MM.1S (cell line): Measurements from ENCODE around the gene ARHGAP12.

ENCODE experiments used
- EZH2 ChIP-seq: fragments of 300-600 bp; sonication (generic); optimal IDR thresholded peaks from 2 replicates; pipeline ENCODE3; 2017; ENCODE audit warnings: low read depth, mild to moderate bottlenecking, antibody characterized with exemption, low read length, mixed read lengths
- EZH2phosphoT487 ChIP-seq: fragments of 300-600 bp; sonication (generic); IDR thresholded peaks from 2 replicates; pipeline ENCODE4 v1.6.1; 2018; ENCODE audit warnings: antibody characterized with exemption, low read length
- TF ChIP-seq, protein P1 (sequence below): fragments of 300-600 bp; sonication (generic); IDR thresholded peaks from 2 replicates; pipeline ENCODE4 v1.5.1; 2016; ENCODE audit warnings: antibody characterized with exemption, low read length, mixed read lengths

DNA sequence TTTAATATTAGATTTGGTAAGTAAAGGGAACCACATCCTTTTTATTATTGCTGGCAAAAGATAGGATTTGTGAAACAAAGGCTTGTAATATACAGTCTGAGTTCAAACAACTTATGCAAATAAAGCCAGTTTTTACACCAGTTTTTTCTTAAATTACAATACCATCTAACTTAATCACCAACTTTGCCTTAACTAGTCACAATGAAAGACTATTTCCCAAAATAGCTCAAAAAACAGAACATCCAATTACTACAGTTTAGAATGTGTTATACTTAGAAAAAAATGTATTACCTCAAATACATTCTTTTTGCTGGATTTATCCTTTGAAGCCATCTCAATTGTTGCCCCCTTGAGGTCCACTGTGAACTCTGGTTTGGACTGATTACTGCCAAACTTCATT, 108.5 kb downstream of the ARHGAP12 start:
- TF ChIP-seq, protein P1, sequence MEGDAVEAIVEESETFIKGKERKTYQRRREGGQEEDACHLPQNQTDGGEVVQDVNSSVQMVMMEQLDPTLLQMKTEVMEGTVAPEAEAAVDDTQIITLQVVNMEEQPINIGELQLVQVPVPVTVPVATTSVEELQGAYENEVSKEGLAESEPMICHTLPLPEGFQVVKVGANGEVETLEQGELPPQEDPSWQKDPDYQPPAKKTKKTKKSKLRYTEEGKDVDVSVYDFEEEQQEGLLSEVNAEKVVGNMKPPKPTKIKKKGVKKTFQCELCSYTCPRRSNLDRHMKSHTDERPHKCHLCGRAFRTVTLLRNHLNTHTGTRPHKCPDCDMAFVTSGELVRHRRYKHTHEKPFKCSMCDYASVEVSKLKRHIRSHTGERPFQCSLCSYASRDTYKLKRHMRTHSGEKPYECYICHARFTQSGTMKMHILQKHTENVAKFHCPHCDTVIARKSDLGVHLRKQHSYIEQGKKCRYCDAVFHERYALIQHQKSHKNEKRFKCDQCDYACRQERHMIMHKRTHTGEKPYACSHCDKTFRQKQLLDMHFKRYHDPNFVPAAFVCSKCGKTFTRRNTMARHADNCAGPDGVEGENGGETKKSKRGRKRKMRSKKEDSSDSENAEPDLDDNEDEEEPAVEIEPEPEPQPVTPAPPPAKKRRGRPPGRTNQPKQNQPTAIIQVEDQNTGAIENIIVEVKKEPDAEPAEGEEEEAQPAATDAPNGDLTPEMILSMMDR, result no peak
- TF ChIP-seq EZH2phosphoT487, result no peak
- TF ChIP-seq EZH2, result no peak
